Activated CD8-positive, alpha-beta memory T cell treated with anti-CD3 and anti-CD28 coated beads, Interleukin-2, amount 50 U/mL, for 4 hours (primary cell): ENCODE results near the gene GNAT2.

Experiments
- DNase-seq: peaks from one replicate; pipeline ENCODE4 v3.0.0-alpha.2; 2020

GNAT2 gene

DNA sequence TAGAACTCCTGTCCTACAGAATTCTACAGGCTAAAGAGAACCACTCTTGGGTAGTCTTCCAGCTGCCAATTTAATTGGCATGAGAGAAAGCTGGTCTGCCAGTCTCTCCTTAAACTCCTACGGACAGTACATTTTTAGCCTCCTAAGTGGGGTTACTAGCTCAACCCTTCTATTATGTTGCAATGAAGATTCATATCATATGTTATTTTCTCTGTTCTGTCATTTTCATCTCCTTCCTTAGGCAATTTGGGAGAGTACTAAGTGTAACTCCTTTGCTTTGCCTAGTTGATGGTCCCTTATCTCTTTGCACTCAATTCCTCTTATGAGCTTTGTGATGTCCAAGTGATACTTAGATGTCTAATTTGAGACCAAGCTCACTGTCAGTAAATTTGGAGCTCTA is 14.0 kb downstream of the GNAT2 start:
- no peak for DNase-seq

DNA sequence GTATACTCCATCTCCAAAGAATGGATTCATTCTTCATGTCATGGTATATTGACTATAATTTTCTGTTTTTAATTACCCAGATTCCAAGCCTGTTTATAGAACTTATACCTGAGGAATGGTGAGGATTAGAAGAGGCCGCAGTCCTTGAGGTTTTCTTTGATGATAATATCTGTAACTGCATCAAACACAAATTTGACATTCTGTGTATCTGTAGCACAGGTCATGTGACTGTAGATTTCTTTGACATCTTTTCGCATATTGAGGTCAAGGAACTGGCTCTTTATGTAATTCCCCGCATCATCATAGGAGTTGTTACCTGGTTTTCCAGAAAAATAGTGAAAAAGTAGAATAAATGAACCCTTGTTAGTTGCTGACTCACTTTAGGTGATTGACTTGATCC is 16.2 kb downstream of the GNAT2 start:
- DNase-seq: no peak

DNA sequence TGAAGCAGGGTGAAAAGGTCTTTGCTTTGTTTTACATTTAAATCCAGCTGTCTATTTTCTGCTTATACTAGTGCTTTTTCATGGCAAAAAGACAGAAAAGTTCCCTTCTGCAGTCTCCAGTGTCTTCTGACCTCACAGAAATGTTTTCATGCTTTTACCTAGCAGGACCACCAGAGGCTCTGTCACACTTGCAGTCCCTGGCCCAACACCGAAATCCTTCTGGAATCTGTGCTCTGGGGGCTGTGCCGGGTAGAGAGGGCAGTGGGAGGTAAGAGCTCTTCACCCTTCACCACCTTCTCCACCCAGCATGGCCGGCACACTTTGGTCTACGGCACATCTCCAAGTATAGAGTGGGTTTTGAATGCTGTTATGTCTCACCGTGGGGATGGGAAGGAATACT is 20.8 kb downstream of the GNAT2 start:
- DNase-seq: no peak

DNA sequence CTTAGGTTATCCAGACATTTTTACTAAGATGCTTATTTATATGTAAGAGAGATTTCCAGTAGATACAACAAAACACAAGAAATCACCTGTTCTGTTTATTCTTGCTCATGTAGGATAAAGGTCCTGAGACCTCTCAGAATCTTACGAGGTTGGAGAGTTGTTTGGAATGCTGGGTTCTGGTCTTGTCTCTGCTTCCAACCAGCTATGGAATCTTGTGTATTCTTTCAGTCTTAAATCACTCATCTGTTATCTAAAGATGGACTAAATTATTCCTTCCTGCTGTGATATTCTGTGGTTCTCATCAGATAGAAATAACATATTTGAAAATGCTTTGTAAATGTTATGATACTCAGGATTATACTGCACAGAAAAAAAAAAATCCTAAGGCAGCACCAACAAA is 21.3 kb downstream of the GNAT2 start:
- no peak for DNase-seq

DNA sequence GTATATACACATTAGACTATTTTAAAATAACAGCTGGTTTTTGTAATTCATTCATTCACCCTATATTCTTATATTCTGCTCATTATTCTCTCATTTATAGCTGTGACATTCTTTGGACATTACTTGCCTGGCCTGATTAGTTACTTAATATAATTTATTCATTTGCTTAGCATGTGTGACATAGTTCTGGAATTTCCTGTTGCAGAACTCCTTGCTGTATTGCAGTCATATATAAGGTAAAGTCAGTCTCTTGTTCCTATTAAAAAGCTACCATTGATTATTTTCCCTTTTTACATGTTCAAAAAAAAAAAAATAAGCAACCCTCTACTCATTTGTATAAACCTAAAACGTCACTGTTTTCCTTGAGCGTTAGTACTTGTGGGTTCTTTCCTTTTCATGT is 23.9 kb downstream of the GNAT2 start:
- DNase-seq: no peak

DNA sequence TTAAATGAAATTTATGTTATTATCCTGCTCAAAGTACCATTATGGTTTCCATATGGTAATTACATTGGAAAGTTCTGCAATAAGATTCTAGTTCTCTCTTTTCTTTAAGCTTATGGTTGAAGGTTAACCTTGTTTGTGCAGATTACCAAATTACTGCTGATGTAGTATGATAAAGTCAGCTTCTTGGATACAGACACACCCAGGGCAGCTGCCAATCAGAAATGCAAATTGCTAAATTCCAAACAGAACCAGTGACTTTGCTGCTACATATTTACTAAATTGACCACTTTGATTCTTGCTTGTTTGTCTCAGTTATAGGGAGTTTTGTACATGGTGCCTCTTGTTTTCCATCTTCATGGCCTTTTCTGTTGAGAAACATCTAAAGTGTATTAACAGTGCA is 26.5 kb downstream of the GNAT2 start:
- no peak for DNase-seq

DNA sequence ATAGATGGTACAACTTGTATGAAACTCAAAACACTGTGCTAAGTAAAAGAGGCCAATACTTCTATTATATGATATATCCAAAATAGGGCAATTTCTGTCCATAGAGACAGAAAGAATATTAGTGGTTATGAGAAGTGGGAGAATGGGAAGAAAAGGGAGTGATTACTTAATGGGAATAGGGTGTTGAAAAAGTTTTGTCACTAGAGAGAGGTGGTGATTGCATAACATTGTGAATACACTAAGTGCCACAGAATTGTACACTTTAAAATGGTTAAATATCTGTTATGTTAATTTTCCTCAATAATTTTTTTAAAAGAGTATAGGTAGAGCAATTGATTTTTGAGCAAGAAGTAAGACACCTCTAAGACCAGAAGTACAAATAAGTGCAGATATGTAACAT is 29.7 kb downstream of the GNAT2 start:
- DNase-seq: no peak

DNA sequence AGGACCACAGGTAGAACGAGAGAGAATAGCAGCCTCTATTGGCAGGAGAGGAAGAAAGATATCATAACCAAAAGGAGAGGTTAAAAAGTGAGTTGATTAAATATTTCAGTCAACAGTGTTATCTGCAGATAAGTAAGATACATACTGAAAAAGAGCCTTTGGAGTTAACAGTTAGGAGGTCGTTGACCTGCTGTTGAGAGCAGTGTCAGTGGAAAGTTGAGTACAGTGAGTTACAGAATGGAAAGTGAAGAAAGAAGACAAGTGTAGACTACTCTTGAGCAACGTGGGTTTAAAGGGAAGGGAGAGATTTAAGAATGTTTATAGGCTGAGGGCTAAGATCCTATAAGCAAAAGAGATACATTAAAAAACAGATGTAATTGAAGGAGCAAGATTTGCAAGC is 30.2 kb downstream of the GNAT2 start:
- DNase-seq: no peak

DNA sequence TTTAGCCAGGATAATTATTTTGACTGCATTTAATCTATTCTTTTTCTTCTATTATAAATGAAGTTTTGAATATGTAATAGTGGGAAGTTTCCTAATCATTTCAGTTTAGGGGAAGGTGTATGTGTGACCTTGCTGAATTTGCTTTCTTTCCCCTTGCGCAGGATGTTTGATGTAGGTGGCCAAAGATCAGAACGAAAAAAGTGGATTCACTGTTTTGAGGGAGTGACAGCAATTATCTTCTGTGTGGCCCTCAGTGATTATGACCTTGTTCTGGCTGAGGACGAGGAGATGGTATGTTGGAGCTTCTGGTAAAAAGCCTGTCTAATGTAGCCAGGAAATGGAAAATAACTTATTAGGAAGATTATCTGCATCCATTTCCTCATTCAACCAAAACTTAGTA is 33.4 kb downstream of the GNAT2 start:
- DNase-seq: no peak

DNA sequence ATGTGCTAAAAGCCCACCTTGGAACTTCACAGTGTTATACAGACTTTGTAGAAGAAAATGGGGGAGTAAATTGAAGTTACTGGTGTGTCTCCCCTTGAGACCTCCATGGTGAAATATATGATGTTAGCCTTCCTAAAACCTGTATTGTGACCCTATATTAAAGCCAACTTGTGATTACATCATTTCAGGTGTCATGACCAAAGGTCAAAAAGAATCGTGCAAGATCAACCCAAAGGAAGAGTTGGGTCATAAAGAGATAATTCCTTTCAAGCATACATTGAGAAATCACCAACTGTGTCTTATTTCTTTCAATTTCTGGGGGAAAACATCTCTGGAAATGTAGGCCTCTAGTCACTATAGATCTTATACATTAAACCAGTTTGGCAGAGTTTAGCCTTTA is 34.6 kb downstream of the GNAT2 start:
- no peak for DNase-seq

DNA sequence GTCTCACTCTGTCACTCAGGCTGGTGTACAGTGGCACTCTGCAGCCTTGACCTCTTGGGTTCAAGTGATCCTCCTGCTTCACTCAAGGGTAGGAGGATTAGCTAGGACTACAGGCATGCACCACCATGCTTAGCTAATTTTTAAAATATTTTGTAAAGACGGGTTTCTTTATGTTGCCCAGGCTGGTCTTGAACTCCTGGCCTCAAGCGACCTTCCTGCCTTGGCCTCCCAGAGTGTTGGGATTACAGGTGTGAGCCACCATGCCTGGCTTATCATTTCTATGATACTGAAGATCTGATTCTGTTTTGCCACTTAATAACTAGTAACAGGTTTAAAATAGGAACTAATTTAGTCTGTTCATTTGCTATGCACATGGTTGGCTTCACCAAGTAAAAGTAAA is 37.4 kb downstream of the GNAT2 start:
- DNase-seq: no peak

DNA sequence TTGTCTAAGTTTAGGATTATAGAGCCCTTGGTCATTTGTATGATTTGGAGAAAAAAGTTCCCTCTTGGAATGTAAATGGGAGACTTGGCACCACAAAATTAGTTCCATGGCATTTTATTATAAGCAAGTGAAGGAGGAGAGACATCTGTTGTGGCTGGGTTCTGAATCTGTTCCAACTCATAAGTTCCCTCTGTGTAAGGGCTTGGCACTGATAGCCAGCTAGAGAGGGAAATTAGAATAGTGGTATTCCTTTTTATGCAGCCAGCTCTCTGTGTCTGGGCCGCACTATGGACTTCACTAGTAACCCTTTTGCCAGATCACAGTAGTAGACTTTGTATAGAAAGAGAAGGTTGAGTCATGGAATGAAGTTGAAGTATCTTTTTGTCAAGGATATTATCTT is 39.9 kb downstream of the GNAT2 start:
- no peak for DNase-seq

DNA sequence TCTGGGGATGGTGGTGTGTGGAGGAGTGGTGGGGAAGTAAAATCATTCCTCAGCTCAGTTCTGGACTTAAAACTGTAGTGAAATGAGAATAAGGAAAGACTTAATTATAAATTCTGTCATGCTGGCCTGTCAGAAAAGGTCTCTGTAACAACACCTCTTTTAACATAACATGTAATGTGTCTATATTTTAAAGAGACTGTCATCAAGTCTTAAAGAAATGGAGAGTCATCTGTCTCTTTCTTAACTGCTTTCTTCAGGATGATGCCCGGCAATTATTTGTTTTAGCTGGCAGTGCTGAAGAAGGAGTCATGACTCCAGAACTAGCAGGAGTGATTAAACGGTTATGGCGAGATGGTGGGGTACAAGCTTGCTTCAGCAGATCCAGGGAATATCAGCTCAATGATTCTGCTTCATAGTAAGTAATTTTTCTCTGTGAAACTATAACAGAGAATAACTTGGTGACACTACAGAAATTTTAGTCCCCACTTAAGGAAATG is 40.4 kb downstream of the GNAT2 start:
- no peak for DNase-seq

DNA sequence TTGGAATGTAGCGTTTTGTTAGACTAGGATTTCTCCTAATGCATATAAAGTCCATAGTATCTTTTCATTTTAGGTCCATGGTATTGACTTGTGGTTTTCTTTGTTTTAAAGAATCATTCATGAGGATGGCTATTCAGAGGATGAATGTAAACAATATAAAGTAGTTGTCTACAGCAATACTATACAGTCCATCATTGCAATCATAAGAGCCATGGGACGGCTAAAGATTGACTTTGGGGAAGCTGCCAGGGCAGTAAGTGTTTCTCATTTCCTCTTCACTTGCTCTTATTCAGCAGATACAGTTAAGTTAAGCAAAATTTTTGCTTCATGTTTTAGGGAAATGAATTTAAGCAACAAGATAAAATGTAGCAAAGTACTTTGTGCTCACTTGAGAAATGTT is 45.6 kb downstream of the GNAT2 start:
- DNase-seq: no peak

DNA sequence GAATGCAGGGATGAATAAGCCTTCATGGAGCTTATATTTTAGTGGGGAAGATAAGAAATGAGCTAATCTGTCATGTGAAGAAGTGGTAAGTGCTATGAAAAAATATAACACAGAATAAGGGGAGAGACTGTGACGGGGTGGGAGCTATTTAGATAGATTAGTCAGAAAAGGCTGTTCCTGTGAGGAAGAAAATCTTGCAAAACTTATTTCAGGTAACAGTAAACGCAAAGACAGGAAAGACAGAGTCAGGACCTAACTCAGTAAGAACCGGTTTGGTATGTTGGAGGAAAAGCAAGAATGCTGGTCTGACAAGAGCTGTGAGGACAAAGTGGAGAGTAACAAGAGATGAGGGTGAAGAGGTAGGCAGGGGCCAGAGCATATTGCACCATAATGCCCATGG is 49.0 kb downstream of the GNAT2 start:
- DNase-seq: no peak

DNA sequence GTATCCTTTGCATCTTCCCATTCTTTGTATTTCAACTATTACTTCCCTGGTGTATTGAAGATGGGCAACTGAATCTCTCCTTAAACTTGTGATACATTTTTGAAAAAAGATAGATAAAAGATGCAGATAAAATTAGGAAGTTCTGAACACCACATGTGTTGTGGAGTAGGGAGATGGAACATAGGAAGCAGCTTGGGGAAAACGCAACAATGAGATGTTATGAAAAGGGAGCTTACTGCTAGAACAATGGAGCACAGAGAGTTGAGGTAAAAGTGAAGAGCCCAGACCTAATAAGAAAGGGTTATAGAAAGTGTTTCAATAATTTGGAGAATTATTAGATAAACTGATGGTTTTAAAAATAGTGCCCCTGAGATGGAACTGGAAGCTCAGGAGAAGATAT is 50.1 kb downstream of the GNAT2 start:
- no peak for DNase-seq

DNA sequence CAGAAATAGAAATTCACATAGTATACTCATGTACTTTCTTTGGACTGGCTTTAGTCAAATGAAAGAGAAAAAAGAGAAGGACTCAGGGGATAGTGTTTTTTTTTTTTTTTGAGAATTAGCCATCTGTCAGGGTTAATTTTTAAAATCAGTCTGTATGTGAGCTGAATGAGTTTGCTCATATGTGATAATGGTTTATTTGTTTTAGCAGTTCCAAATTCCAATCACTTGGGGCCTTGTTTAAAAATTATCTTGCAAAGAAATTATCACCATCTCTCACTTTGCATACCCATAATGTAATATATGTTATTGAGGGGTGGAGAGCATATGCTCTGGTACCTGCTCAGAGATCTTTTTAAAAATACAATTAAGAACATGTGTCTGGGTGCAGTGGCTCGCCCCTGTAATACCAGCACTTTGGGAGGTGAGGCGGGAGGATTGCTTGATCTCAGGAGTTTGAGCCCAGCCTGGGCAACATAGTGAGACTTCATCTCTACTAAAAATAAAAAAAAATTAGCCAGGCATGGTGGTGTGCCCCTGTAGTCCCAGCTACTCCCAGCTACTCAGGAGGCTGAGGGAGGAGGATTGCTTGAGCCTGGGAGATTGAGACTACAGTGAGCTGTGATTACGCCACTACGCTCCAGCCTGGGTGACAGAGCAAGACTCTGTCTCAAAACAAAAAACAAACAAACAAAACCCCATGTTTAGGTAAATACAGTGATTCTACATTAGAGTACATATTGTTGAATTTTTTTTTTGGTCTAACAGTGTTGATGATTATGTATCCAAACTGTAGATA is 51.3 kb downstream of the GNAT2 start:
- DNase-seq: no peak

DNA sequence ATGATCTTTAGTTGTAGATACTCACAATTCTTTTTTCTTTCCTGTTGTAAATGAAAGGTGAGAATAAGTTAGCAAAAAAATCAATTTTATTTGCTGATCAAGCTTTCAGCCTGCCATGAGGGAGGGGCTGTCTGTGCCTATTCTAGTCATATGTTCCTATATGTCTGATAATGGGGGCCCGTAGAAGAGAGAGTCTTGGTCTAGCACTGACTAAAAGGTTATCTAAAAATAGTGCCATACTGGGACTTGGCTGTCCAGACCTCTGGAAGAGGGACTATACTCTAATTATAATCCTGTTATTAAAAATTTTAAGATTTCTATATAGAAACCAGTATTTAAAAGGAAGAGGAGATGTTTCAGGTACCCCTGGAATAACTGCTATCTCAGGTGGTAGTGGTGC is 52.4 kb downstream of the GNAT2 start:
- no peak for DNase-seq

DNA sequence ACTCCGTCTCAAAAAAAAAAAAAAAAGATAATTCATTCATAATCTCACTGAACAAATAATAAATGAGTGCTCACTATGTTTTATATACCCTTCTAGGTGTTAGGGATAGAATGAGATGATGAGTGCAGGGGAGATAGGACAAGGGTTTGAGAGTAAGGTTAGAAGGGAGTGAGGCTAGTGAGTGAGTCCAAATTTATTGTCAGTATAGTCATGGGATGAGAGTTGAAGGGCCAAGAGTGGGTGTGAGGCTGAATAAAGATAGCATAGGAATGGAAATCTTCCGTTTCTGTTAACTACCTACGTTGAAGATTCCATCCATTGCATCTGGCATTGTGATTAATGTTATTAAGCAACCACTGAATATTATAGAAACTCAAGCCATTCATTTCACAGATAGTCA is 54.2 kb downstream of the GNAT2 start:
- DNase-seq: no peak

DNA sequence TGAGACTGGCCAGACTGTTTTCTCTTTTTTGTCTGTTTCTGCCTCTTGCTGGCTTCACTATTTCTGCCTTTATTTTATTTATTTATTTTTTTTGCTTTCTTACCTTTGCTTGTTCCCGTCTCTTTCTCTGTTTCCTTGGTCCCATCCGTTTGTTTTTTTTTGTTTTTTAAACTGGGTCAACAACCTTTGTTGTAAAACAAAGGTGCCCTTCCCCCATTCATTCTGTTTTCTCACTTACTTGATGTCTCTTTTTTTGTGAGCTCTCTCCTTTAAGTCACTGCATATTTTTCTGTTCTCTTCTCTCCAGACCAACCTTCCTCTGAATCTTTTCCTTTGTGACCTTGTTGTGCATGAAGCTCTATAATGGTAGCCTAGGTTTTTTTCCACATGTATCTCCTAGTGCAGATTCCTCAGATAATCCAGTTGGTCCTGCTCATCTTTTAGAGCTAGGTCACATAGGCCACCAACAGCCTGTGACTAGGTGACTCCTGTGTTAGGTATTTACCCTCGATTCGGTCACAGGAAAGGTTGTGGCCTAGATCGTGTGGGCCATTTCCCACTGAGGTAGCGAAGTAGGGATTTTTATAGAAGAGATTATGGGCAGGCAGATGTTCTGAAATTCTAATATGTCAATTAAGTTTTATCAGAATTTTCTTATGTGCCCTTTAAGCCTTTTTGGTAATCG is 55.1 kb downstream of the GNAT2 start:
- DNase-seq: no peak

DNA sequence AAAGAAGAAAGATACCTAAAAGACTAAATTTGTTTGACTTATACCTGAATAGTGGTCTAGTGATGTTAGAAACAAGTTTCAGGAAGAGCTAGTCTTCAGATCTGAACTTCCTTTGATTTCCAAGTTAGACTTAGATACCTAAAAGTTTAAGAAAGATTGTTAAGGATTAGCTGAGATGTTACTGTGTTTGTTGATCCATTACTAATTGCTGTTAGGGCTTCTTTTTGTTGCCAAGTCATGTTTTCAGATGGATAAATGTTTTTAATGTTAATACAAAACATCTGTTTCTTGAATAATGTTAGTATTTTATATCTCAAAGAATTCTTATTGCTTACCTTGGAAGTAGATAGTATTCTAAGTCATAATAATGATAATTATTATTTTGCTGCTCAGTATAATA is 59.4 kb downstream of the GNAT2 start:
- DNase-seq: no peak

DNA sequence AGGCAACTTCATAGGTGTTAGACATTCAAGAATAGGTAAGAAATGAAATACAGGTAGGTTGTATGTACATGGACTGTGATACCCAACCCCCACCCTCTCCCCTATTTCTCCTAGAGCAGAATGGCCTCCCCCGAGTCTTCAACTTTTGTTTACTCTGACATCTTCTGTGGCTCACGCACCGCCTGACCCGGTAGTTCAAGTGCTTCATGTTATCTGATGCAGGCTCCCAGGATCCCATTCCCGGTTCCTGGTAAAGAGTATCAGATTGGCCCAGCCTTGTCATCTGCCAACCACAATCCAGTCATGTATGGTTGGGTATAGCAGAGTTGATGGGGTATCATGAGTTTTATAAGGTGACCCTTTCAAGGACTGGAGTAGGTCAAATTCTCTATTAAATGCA is 61.9 kb downstream of the GNAT2 start:
- no peak for DNase-seq

DNA sequence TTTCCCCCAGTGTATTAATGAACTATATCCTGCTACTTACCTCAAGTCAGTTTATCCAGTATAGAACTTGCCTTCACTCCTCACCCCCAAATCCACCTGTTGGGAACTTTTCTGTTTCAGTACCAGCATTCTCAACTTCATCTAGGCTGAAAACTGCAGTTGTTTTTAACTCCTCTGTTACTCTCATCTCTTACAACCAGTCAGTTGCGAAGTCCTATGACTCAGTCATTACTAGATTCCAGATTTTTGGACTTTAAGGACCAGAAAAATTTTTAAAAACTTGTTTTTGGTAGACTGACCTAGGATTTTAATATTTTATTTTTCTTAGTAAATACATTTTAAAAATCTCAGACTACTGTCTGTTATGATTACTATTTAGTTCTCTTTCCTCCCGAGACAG is 62.9 kb downstream of the GNAT2 start:
- DNase-seq: no peak
